CD4-positive, alpha-beta T cell treated with Interferon gamma for 1 hour (primary cell): ENCODE results near the gene CEP68.

Experiments
- DNase-seq: peaks from one replicate; pipeline ENCODE4 v3.0.0-alpha.2; 2020

CEP68 gene

DNA sequence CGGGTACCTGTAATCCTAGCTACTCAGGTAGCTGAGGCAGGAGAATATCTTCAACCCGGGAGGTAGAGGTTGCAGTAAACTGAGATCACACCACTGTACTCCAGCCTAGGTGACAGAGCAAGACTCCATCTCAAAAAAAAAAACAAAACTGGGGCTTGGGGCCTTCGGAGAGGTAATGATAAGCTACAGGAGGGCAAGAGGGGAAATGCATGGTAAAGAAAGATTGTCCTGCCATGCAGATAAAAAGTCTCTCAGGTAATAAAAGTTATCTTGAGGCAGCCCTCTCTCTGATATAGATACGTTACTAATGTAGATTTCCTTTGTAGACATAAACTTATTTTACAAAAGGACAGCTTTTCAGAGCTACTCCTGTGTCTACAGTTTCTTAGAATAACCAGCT, 77.4 kb downstream of the CEP68 start:
- no peak for DNase-seq

DNA sequence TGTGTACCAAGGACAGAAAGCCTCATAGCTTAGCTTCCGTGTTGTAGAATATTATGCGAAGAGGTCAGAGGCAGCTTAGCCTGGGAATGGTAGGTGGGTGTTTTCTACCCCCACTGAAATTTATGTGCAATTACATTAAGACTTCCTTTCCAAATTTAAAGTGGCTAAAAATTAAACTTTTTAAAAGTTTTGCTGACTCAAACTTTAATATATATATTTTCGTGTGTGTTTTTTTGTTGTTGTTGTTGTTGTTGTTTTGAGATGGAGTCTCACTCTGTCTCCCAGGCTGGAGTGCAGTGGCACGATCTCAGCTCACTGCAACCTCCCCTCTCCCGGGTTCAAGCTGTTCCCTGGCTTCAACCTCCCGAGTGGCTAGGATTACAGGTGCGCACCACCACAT, 77.9 kb downstream of the CEP68 start:
- no peak for DNase-seq

- DNase-seq: no peak
These were observed 80.0 kb downstream of the CEP68 start for GRCh38 chr2:65136253-65136652.
